Measurements from ENCODE around the gene FXYD1. TPM values are rescaled to one million over a fixed set of nuclear protein-coding genes. Genes with fewer than 3 reads are reported as not detected.

The FXYD1 gene
- total and polyA plus RNA-seq, 4 donors: 18.7 to 146 (median 71.5) TPM

DNA sequence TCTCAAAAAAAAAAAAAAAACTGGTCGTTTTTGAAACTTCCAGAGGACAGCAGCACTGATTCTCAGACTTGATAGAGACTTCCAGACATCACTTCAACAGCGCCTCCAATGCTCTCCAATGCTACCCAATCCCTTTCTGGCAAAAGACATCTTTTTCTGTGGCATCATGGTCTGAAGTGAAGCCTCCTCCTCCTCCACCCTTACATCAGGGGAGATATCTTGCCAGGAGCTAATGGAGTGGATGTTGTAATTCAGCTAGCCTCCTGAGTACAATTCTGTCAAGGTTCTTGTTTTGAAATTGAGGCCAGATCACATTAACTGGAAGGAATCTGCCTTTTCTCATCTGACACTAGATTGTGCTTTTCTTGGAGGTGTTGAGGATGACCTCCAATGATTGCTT is 40.1 kb downstream of the FXYD1 start:
- no peak overlapping the region for H3K4me3 ChIP-seq (ENCODE audit: low read depth in 1 of 3, low read length in 3 of 3)

DNA sequence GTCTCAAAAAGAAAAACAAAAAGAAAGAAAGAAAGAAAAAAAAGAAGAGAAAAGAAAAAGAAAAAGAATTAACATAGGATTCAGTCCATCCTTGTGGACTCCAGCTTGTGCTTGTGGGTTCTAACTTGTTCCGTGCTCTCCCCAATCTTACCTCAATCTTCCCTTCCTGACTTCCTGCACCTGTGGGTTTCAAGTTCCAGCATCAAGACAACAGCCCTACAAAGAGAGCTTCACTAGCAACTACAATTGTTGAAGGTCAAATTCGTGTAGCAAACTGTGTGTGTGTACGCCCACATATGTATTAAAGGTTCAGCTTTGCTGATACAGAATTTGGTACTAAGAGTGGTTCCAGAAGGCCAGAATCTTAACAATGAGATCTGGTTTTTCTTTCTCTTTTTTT is 41.2 kb downstream of the FXYD1 start:
- no peaks in the 10 kb centered on the region for H3K36me3 ChIP-seq (ENCODE audit: control insufficient read depth in 4 of 4, insufficient read depth in 3 of 4, low read depth in 1 of 4, low read length in 3 of 4)
- H3K27me3 ChIP-seq (ENCODE audit: control insufficient read depth in 4 of 4, insufficient read depth in 4 of 4, low read length in 3 of 4): no peaks in the 10 kb centered on the region
- no peak for DNase-seq (ENCODE audit: low spot score)
- H3K9ac ChIP-seq (ENCODE audit: low read depth in 1 of 2, low read length in 2 of 2): no peak overlapping the region
- TF ChIP-seq TAF1 (conservative IDR thresholded peaks at IDR 0.05): no peak
- no peak overlapping the region for H3K4me3 ChIP-seq (ENCODE audit: low read depth in 1 of 3, low read length in 3 of 3)
- no peaks in the 10 kb centered on the region for H3K9me3 ChIP-seq (ENCODE audit: control insufficient read depth in 4 of 4, low read length in 3 of 4)
- no peak overlapping the region for H3K27ac ChIP-seq (ENCODE audit: low read depth in 1 of 2, low read length in 2 of 2)
- WGBS: 84% methylated on average over 3 of the region's 3 CpGs
- H3K4me1 ChIP-seq (ENCODE audit: control insufficient read depth in 4 of 4, insufficient read depth in 4 of 4, low read length in 3 of 4): no peaks in the 10 kb centered on the region

More for the DNA sequence above, 40.1 kb downstream of the FXYD1 start:
- no peaks in the 10 kb centered on the region for H3K4me1 ChIP-seq (ENCODE audit: control insufficient read depth in 4 of 4, insufficient read depth in 4 of 4, low read length in 3 of 4)
- no peaks in the 10 kb centered on the region for H3K9me3 ChIP-seq (ENCODE audit: control insufficient read depth in 4 of 4, low read length in 3 of 4)
- TF ChIP-seq, protein P1, sequence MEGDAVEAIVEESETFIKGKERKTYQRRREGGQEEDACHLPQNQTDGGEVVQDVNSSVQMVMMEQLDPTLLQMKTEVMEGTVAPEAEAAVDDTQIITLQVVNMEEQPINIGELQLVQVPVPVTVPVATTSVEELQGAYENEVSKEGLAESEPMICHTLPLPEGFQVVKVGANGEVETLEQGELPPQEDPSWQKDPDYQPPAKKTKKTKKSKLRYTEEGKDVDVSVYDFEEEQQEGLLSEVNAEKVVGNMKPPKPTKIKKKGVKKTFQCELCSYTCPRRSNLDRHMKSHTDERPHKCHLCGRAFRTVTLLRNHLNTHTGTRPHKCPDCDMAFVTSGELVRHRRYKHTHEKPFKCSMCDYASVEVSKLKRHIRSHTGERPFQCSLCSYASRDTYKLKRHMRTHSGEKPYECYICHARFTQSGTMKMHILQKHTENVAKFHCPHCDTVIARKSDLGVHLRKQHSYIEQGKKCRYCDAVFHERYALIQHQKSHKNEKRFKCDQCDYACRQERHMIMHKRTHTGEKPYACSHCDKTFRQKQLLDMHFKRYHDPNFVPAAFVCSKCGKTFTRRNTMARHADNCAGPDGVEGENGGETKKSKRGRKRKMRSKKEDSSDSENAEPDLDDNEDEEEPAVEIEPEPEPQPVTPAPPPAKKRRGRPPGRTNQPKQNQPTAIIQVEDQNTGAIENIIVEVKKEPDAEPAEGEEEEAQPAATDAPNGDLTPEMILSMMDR (IDR thresholded peaks at IDR 0.05; ENCODE audit: low read depth, low read length, missing input control): no peak
- TF ChIP-seq HNF4A (conservative IDR thresholded peaks at IDR 0.05): no peak
- no peak for TF ChIP-seq FOXA1 (IDR thresholded peaks at IDR 0.05)
- TF ChIP-seq RAD21 (IDR thresholded peaks at IDR 0.05): no peak
- TF ChIP-seq, protein P2, sequence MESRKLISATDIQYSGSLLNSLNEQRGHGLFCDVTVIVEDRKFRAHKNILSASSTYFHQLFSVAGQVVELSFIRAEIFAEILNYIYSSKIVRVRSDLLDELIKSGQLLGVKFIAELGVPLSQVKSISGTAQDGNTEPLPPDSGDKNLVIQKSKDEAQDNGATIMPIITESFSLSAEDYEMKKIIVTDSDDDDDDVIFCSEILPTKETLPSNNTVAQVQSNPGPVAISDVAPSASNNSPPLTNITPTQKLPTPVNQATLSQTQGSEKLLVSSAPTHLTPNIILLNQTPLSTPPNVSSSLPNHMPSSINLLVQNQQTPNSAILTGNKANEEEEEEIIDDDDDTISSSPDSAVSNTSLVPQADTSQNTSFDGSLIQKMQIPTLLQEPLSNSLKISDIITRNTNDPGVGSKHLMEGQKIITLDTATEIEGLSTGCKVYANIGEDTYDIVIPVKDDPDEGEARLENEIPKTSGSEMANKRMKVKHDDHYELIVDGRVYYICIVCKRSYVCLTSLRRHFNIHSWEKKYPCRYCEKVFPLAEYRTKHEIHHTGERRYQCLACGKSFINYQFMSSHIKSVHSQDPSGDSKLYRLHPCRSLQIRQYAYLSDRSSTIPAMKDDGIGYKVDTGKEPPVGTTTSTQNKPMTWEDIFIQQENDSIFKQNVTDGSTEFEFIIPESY (IDR thresholded peaks at IDR 0.05): no peak
- no peak for TF ChIP-seq HNF4G (IDR thresholded peaks at IDR 0.05)
- TF ChIP-seq JUND (IDR thresholded peaks at IDR 0.05): no peak
- TF ChIP-seq, protein P3, sequence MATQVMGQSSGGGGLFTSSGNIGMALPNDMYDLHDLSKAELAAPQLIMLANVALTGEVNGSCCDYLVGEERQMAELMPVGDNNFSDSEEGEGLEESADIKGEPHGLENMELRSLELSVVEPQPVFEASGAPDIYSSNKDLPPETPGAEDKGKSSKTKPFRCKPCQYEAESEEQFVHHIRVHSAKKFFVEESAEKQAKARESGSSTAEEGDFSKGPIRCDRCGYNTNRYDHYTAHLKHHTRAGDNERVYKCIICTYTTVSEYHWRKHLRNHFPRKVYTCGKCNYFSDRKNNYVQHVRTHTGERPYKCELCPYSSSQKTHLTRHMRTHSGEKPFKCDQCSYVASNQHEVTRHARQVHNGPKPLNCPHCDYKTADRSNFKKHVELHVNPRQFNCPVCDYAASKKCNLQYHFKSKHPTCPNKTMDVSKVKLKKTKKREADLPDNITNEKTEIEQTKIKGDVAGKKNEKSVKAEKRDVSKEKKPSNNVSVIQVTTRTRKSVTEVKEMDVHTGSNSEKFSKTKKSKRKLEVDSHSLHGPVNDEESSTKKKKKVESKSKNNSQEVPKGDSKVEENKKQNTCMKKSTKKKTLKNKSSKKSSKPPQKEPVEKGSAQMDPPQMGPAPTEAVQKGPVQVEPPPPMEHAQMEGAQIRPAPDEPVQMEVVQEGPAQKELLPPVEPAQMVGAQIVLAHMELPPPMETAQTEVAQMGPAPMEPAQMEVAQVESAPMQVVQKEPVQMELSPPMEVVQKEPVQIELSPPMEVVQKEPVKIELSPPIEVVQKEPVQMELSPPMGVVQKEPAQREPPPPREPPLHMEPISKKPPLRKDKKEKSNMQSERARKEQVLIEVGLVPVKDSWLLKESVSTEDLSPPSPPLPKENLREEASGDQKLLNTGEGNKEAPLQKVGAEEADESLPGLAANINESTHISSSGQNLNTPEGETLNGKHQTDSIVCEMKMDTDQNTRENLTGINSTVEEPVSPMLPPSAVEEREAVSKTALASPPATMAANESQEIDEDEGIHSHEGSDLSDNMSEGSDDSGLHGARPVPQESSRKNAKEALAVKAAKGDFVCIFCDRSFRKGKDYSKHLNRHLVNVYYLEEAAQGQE (IDR thresholded peaks at IDR 0.05): no peak
- TF ChIP-seq, protein P4, sequence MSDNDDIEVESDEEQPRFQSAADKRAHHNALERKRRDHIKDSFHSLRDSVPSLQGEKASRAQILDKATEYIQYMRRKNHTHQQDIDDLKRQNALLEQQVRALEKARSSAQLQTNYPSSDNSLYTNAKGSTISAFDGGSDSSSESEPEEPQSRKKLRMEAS (IDR thresholded peaks at IDR 0.05): no peak
- no peak for TF ChIP-seq RXRA (IDR thresholded peaks at IDR 0.05)
- no peak for TF ChIP-seq SP1 (IDR thresholded peaks at IDR 0.05)
- no peak for TF ChIP-seq FOXA2 (IDR thresholded peaks at IDR 0.05)
- no peak for TF ChIP-seq NR2F2 (IDR thresholded peaks at IDR 0.05)
- no peak overlapping the region for H3K27ac ChIP-seq (ENCODE audit: low read depth in 1 of 2, low read length in 2 of 2)
- H3K9ac ChIP-seq (ENCODE audit: low read depth in 1 of 2, low read length in 2 of 2): no peak overlapping the region
- 69% methylated on average over 2 of the region's 2 CpGs for WGBS
- H3K36me3 ChIP-seq (ENCODE audit: control insufficient read depth in 4 of 4, insufficient read depth in 3 of 4, low read depth in 1 of 4, low read length in 3 of 4): no peaks in the 10 kb centered on the region
- H3K27me3 ChIP-seq (ENCODE audit: control insufficient read depth in 4 of 4, insufficient read depth in 4 of 4, low read length in 3 of 4): no peaks in the 10 kb centered on the region
- no peak for DNase-seq (ENCODE audit: low spot score)
